Measurements from ENCODE around the gene STK32C. TPM values are rescaled to one million over a fixed set of nuclear protein-coding genes. Genes with fewer than 3 reads are reported as not detected.

The STK32C gene
- total RNA-seq, 1 donor from 2014 or later = 15.2 TPM

- H3K4me3 Mint-ChIP-seq = peak overlapping the region; percentile 80
- H3K27me3 Mint-ChIP-seq = peaks cover 37% of the 10 kb centered on the region
- H3K27ac Mint-ChIP-seq = no peak overlapping the region
- intact Hi-C loops (cut with micrococcal nuclease) = loop anchor here (1.0 to 10.0 kb wide), 6 partner anchors 24 to 1189 kb away; partner anchors contain the start of genes ECHS1, INPP5A, LRRC27 and PAOX
- peaks cover 5% of the 10 kb centered on the region for H3K36me3 Mint-ChIP-seq (ENCODE audit: low read depth)
- peaks cover 16% of the 10 kb centered on the region for H3K4me1 Mint-ChIP-seq
- peaks cover 3% of the 10 kb centered on the region for H3K9me3 Mint-ChIP-seq
- DNase-seq = peak; percentile 93
Observed at GRCh38 chr10:132185601-132186487, 121.9 kb downstream of the STK32C start.

DNA sequence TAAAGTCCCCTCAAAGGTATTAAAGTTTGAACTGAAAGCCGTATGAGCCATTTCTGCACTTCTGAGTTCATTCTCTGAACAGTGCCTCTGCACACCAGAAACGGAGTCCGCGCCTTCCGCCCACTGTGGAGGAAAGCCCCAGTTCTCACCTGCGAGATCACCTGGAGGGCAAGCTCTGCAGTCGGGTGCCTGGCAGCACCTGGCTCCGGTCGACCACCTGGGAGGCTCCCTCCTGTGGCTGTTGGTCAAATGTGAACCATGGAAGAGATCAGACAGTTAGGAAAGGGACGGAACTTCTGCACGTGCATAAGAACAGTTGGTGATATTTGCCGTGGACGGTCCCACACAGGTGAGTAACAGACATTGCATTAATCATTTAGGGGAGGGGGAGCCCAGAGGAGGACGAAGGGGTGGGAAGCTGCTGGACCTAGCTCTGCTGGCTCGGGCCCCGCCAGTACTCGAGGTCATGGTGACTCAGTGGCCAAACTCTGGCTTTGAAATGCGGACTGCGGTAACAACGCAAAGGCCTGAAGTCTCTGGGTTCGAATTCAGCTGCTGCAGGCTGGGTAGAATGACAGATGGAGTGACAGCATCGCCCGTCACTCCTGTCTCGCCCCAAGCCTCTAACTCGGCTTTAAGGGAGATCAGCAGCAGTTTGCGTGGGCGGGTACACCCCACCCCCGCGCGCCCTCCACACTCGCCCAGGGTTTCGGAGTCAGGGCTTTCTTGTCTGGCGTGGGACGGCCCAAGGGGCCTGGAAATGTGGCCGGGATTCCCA is 122.7 kb downstream of the STK32C start:
- H3K36me3 Mint-ChIP-seq (ENCODE audit: low read depth) = peaks cover 2% of the 10 kb centered on the region
- intact Hi-C loops (cut with micrococcal nuclease) = loop anchor here (1.0 to 10.0 kb wide), 5 partner anchors 23 to 1190 kb away; partner anchors contain the start of genes ECHS1, INPP5A, LRRC27 and PAOX
- H3K4me1 Mint-ChIP-seq = peaks cover 16% of the 10 kb centered on the region
- no peaks in the 10 kb centered on the region for H3K9me3 Mint-ChIP-seq
- DNase-seq = no peak
- no peak overlapping the region for H3K27ac Mint-ChIP-seq
- H3K27me3 Mint-ChIP-seq = peaks cover 37% of the 10 kb centered on the region
- H3K4me3 Mint-ChIP-seq = peak overlapping the region; percentile 64

- peaks cover 22% of the 10 kb centered on the region for H3K27me3 Mint-ChIP-seq
- DNase-seq = no peak
- H3K27ac Mint-ChIP-seq = no peak overlapping the region
- peaks cover 7% of the 10 kb centered on the region for H3K4me1 Mint-ChIP-seq
- intact Hi-C loops (cut with micrococcal nuclease) = loop anchor here (10.0 kb wide), 2 partner anchors 262 to 1192 kb away; partner anchors contain the start of genes ECHS1 and PAOX
- H3K36me3 Mint-ChIP-seq (ENCODE audit: low read depth) = no peaks in the 10 kb centered on the region
- no peak overlapping the region for H3K4me3 Mint-ChIP-seq
- H3K9me3 Mint-ChIP-seq = no peaks in the 10 kb centered on the region
Observed at GRCh38 chr10:132183046-132183445, 124.7 kb downstream of the STK32C start.

GRCh38 chr10:132182591-132182990 is 125.2 kb downstream of the STK32C start:
- intact Hi-C loops (cut with micrococcal nuclease) = loop anchor here (10.0 kb wide), 2 partner anchors 262 to 1192 kb away; partner anchors contain the start of genes ECHS1 and PAOX
- H3K4me3 Mint-ChIP-seq = no peak overlapping the region

GRCh38 chr10:132181691-132182425 is 125.9 kb downstream of the STK32C start:
- H3K27me3 Mint-ChIP-seq = peaks cover 23% of the 10 kb centered on the region
- intact Hi-C loops (cut with micrococcal nuclease) = loop anchor here (10.0 kb wide), 2 partner anchors 263 to 1193 kb away; partner anchors contain the start of genes ECHS1 and PAOX
- H3K27ac Mint-ChIP-seq = no peak overlapping the region
- no peak overlapping the region for H3K4me3 Mint-ChIP-seq
- no peak for DNase-seq
- H3K36me3 Mint-ChIP-seq (ENCODE audit: low read depth) = no peaks in the 10 kb centered on the region
- H3K4me1 Mint-ChIP-seq = peaks cover 5% of the 10 kb centered on the region
- no peaks in the 10 kb centered on the region for H3K9me3 Mint-ChIP-seq

More at GRCh38 chr10:132182591-132182990, 125.2 kb downstream of the STK32C start:
- peaks cover 5% of the 10 kb centered on the region for H3K4me1 Mint-ChIP-seq
- H3K9me3 Mint-ChIP-seq = no peaks in the 10 kb centered on the region
- no peak overlapping the region for H3K27ac Mint-ChIP-seq
- H3K36me3 Mint-ChIP-seq (ENCODE audit: low read depth) = no peaks in the 10 kb centered on the region
- DNase-seq = no peak
- peaks cover 21% of the 10 kb centered on the region for H3K27me3 Mint-ChIP-seq

GRCh38 chr10:132180736-132181135 is 127.0 kb downstream of the STK32C start:
- H3K9me3 Mint-ChIP-seq = no peaks in the 10 kb centered on the region
- no peak overlapping the region for H3K27ac Mint-ChIP-seq
- peaks cover 3% of the 10 kb centered on the region for H3K4me1 Mint-ChIP-seq
- no peak for DNase-seq
- intact Hi-C loops (cut with micrococcal nuclease) = loop anchor here (10.0 kb wide), 2 partner anchors 264 to 1194 kb away; partner anchors contain the start of genes ECHS1 and PAOX
- no peaks in the 10 kb centered on the region for H3K36me3 Mint-ChIP-seq (ENCODE audit: low read depth)
- no peak overlapping the region for H3K4me3 Mint-ChIP-seq
- peaks cover 29% of the 10 kb centered on the region for H3K27me3 Mint-ChIP-seq

GRCh38 chr10:132179551-132180392 is 128.0 kb downstream of the STK32C start:
- Mint-ChIP-seq H3K4me3 (no peak overlapping the region), H3K27me3 (peaks cover 32% of the 10 kb centered on the region), H3K27ac (no peak overlapping the region), H3K36me3 (ENCODE audit: low read depth) (no peaks in the 10 kb centered on the region), H3K9me3 (peaks cover 1% of the 10 kb centered on the region), H3K4me1 (peaks cover 1% of the 10 kb centered on the region)
- intact Hi-C loops (cut with micrococcal nuclease) = loop anchor here (10.0 kb wide), 2 partner anchors 265 to 1195 kb away; partner anchors contain the start of genes ECHS1 and PAOX
- DNase-seq = no peak

DNA sequence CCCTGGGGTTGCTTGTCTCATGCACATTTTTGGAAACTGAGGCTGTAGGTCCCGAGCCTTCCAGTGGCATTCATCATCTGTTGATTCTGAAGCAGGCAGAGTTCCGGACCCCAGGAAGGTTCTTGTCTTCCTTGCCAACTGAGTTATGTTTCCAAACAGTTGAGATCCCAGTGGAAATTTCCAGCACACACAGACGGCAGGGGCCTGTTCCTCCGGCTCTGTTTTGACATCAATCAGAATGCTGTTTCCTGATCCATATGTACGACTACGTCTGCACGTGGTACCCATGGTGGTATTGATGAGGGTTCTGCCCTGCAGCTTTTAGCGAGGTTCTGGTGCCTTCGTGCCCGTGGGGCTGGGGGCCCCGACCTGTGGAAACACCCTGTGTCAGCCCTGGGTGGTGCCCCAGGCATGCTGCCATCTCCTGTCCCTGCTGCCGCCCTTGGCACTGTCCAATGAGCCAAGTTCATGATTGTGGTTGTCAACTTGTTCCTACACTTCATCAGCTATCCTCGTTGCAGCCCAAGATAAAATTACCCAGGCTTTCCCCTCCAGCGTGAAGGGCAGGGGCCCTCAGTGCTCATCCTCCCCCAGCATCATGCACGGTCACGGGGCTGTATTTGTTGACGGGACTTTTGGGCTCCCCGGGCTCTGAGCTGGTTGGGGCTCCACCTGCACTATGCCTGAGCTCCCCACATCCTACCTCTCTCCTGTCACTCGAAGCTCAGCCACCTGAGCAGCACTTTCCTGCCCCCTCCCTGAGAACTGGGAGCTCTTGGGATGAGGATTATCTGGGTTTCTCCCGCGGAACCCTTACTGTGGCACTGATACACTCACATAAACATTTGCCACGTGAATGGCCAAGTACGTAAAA is 128.8 kb downstream of the STK32C start:
- Mint-ChIP-seq H3K4me1 (no peaks in the 10 kb centered on the region), H3K9me3 (peaks cover 10% of the 10 kb centered on the region), H3K27me3 (peaks cover 28% of the 10 kb centered on the region), H3K4me3 (no peak overlapping the region), H3K27ac (no peak overlapping the region), H3K36me3 (ENCODE audit: low read depth) (no peaks in the 10 kb centered on the region)
- intact Hi-C loops (cut with micrococcal nuclease) = no loop called here
- no peak for DNase-seq

GRCh38 chr10:132178046-132178445 is 129.7 kb downstream of the STK32C start:
- H3K27me3 Mint-ChIP-seq = peaks cover 23% of the 10 kb centered on the region
- peaks cover 4% of the 10 kb centered on the region for H3K4me1 Mint-ChIP-seq

GRCh38 chr10:132176623-132177500 is 130.9 kb downstream of the STK32C start:
- no peak for DNase-seq
- H3K36me3 Mint-ChIP-seq (ENCODE audit: low read depth) = peaks cover 4% of the 10 kb centered on the region
- H3K27ac Mint-ChIP-seq = no peak overlapping the region
- no peak overlapping the region for H3K4me3 Mint-ChIP-seq
- H3K4me1 Mint-ChIP-seq = peaks cover 4% of the 10 kb centered on the region
- peaks cover 16% of the 10 kb centered on the region for H3K9me3 Mint-ChIP-seq
- H3K27me3 Mint-ChIP-seq = peaks cover 22% of the 10 kb centered on the region
- intact Hi-C loops (cut with micrococcal nuclease) = no loop called here

More at GRCh38 chr10:132178046-132178445, 129.7 kb downstream of the STK32C start:
- intact Hi-C loops (cut with micrococcal nuclease) = no loop called here
- Mint-ChIP-seq H3K27ac (no peak overlapping the region), H3K9me3 (peaks cover 16% of the 10 kb centered on the region), H3K4me3 (no peak overlapping the region), H3K36me3 (ENCODE audit: low read depth) (peaks cover 4% of the 10 kb centered on the region)
- no peak for DNase-seq

Data from activated CD4-positive, alpha-beta T cell treated with anti-CD3 and anti-CD28 coated beads, Interleukin-2, amount 10 ng/mL, durations not matched to agents 24 days and 14 days (primary cell).